GM18499 (cell line): ENCODE measurements around the gene FAM118A.
"Not testable (repeated sequence)": the region's sequence is repeated elsewhere in the genome, so short reads cannot be mapped to it uniquely, and the experiment has no call there.

Source experiments
- ATAC-seq: cut with Tn5 transposase; IDR thresholded peaks from one replicate; pipeline ENCODE4 v1.9.1; 2021; ENCODE audit warnings: moderate number of reproducible peaks; ENCODE audit not compliant: insufficient read depth, unreplicated experiment

Gene FAM118A

GRCh38 chr22:45357490-45357889 is 47.8 kb downstream of the FAM118A start:
- ATAC-seq, result no peak

GRCh38 chr22:45358127-45358526 is 48.4 kb downstream of the FAM118A start:
- no peak for ATAC-seq

GRCh38 chr22:45359627-45360026 is 49.9 kb downstream of the FAM118A start:
- no peak for ATAC-seq

- no peak for ATAC-seq
Observed at GRCh38 chr22:45366713-45367112, 57.0 kb downstream of the FAM118A start.

- ATAC-seq, result not testable (repeated sequence)
Observed at GRCh38 chr22:45373592-45373991, 63.9 kb downstream of the FAM118A start.

GRCh38 chr22:45376009-45376408 is 66.3 kb downstream of the FAM118A start:
- no peak for ATAC-seq

GRCh38 chr22:45376703-45377102 is 67.0 kb downstream of the FAM118A start:
- ATAC-seq, result no peak

GRCh38 chr22:45381348-45381747 is 71.6 kb downstream of the FAM118A start:
- no peak for ATAC-seq

- no peak for ATAC-seq
Observed at GRCh38 chr22:45389546-45389945, 79.8 kb downstream of the FAM118A start.
